ENCODE measurements around the gene MTPN. TPM values are rescaled to one million over a fixed set of nuclear protein-coding genes. Genes with fewer than 3 reads are reported as not detected.

MTPN gene
- total RNA-seq, 1 experiment from 2014 or later: 73.2 TPM

Other genes with a start within 250 kb of the MTPN start
- not detected in 2 replicates for gene SLC13A4, start 249.2 kb downstream of the MTPN start, total RNA-seq (2014; rRNA removed; shearing (Covaris generic); ENCODE audit: low replicate concordance)
- gene FAM180A, start 228.5 kb downstream of the MTPN start, total RNA-seq (2014; rRNA removed; shearing (Covaris generic); ENCODE audit: low replicate concordance): 0.84 TPM in 1 of 2 replicates, not detected in the other